Measurements from ENCODE around the gene SBSN.

The SBSN gene

GRCh38 chr19:35529241-35530218 lies 1.4 kb upstream of the SBSN start:
- no peak for DNase-seq

GRCh38 chr19:35525873-35526272 lies 2.2 kb downstream of the SBSN start:
- DNase-seq: no peak

GRCh38 chr19:35524181-35524837 lies 3.8 kb downstream of the SBSN start:
- no peak for DNase-seq

- DNase-seq: no peak
Measured at GRCh38 chr19:35522745-35523327, 5.3 kb downstream of the SBSN start.

- DNase-seq: no peak
Measured at GRCh38 chr19:35521124-35521743, 6.9 kb downstream of the SBSN start.

- no peak for DNase-seq
Measured at GRCh38 chr19:35519291-35519690, 8.8 kb downstream of the SBSN start.

GRCh38 chr19:35518313-35518712 lies 9.8 kb downstream of the SBSN start:
- no peak for DNase-seq

- no peak for DNase-seq
Measured at GRCh38 chr19:35517342-35517741, 10.8 kb downstream of the SBSN start.

GRCh38 chr19:35516310-35516709 lies 11.8 kb downstream of the SBSN start:
- DNase-seq: no peak

- no peak for DNase-seq
Measured at GRCh38 chr19:35514282-35514809, 13.8 kb downstream of the SBSN start.

GRCh38 chr19:35513628-35514281 lies 14.4 kb downstream of the SBSN start, which contains the start of gene DMKN:
Gene DMKN (minus strand): TSS chr19:35513649. CDS start chr19:35513475, 174 bp downstream.
- DNase-seq: no peak

GRCh38 chr19:35512831-35513627 lies 15.1 kb downstream of the SBSN start:
- DNase-seq: no peak

GRCh38 chr19:35511337-35511736 lies 16.8 kb downstream of the SBSN start:
- DNase-seq: no peak

- no peak for DNase-seq
Measured at GRCh38 chr19:35510626-35510964, 17.5 kb downstream of the SBSN start.

GRCh38 chr19:35509861-35510625 lies 18.1 kb downstream of the SBSN start:
- no peak for DNase-seq

GRCh38 chr19:35509018-35509652 lies 19.0 kb downstream of the SBSN start:
- DNase-seq: no peak

- DNase-seq: no peak
Measured at GRCh38 chr19:35508129-35508528, 20.0 kb downstream of the SBSN start.

GRCh38 chr19:35507561-35507960 lies 20.6 kb downstream of the SBSN start:
- no peak for DNase-seq

- DNase-seq: no peak
Measured at GRCh38 chr19:35506011-35506410, 22.1 kb downstream of the SBSN start.

GRCh38 chr19:35502751-35503150 lies 25.4 kb downstream of the SBSN start:
- no peak for DNase-seq
